SK-MEL-5 (cell line): Measurements from ENCODE around the gene KRT8. TPM values are rescaled to one million over a fixed set of nuclear protein-coding genes. Genes with fewer than 3 reads are reported as not detected.

Experiments used
- DNase-seq: peaks from one replicate; pipeline ENCODE4 v3.0.0-alpha.2; 2016; ENCODE audit warnings: low read depth, low spot score
- in situ Hi-C: cut with HindIII; loops from 2 replicates; pipeline ENCODE4 v1.10.0; 2016; ENCODE audit warnings: low sequenced_read_pairs, high pct_unique_total_duplicates, low pct_unique_long_range_greater_than_20kb
- total RNA-seq: library from RNA; depleted of rRNA; stranded (reverse); fragments of >200 nt; shearing (Covaris generic); gene quantifications from 2 replicates; pipeline ENCODE4 v1.2.3, GENCODE V29; 2014

KRT8 gene
- total RNA-seq, 1 experiment from 2014 or later, result not detected

DNA sequence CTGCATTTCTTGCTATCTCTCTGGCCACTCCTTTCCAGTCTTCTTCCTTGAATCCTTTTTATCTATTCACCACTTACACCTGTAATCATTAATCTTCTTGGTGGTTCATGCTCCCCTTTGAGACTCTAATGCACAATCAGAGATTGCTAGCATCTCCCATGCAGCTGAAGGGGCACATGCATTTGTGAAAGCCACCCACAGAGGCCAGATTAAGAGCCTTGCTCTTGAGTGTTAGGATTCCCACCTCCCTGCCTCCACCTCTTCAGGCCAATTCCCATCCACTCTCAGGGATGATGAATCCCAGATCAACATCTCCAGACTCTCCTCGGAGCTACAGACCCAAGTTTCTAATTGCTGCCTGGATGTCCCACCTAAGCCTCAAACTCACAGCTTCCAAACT, 24.7 kb upstream of the KRT8 start:
- DNase-seq, result no peak

DNA sequence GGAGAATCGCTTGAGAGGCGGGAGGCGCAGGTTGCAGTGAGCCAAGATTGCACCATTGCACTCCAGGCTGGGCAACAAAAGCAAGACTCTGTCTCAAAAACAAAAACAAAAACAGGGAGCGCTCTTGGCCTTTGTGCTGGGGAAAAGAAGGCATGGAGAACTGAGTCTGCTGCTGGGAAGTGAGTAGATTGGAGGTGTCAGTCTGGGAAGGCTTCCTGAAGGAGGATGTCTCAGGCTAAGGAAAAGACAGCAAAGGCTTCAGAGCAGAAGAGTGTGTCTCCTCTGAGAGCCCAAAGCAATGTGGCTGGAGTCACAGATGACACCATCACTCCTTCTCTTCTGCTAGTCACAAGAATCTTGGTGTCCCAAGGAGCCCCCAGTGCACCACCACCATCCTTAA, 23.1 kb upstream of the KRT8 start:
- in situ Hi-C loops, result no loop called here
- no peak for DNase-seq

More for the DNA sequence above, 24.7 kb upstream of the KRT8 start:
- in situ Hi-C loops, result no loop called here

DNA sequence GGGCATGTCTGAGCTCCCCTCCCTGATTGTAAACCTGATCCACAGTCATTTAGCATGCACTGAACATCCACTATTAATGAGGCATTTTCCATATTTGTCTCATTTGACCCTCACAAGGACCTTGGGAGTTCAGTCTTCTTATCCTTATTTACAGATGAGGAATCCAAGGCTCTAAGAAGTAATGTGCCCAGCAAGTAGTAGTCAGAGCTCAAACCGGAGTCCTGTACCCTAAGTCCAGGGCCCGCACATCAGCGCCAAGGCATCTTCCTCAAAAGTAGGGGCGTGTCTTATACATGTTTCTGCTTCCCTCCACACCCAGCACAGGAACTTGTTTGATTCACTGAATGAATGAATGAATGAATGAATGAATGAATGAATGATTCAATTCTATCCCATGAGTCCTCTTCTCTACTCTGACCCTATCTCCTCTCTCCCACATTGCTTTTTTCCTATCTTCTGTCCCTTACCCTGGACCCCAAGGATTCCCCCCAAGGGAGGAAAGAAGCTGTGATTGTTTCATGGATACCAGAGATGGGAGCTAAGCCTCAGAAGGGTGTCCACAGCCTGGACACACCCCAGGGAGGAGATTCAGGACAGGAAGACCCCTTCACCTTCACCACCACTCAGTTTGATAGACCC, 21.8 kb upstream of the KRT8 start:
- in situ Hi-C loops, result no loop called here
- no peak for DNase-seq

DNA sequence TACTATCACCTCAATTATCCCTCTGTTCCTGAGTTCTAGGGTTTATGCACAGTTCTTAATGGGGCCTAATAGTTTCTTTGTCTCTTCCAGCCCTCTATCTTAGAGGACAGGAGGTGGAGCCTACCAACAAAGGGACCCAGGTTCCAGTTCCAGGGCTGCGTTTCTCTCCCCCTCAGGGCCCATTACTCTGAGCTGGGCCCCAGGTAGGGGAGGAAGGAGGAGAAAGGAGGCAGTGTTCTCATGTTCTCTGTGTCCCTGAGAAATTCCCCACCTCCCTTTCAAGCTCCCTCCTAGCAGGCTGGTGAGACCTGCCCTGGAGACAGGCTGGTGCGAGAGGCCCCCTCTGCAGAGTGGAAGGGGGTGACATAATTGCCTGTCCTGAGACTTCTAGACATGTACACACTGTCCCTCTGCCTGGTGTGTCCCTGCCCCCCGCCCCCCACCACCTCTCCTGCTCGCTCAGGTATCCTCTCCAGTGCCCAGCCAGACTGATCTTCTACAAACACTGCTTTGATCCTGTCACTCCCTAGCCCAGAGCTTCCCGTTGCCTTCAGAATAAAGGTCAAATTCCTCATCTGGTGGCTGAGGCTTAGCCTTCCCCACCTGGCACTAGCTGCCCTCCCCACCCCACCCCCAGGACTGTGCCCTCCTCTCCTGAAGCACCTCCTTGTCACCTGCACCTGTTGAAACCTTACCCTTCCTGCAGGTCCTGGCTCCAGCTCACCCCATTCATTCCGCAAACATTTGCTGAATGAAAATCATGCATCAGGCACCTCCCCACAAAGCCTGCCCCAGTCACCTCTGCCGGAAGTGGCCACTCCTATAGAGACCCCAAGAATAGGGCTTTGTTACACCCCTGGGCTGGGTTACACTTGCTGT, 21.1 kb upstream of the KRT8 start:
- DNase-seq, result no peak
- in situ Hi-C loops, result no loop called here

DNA sequence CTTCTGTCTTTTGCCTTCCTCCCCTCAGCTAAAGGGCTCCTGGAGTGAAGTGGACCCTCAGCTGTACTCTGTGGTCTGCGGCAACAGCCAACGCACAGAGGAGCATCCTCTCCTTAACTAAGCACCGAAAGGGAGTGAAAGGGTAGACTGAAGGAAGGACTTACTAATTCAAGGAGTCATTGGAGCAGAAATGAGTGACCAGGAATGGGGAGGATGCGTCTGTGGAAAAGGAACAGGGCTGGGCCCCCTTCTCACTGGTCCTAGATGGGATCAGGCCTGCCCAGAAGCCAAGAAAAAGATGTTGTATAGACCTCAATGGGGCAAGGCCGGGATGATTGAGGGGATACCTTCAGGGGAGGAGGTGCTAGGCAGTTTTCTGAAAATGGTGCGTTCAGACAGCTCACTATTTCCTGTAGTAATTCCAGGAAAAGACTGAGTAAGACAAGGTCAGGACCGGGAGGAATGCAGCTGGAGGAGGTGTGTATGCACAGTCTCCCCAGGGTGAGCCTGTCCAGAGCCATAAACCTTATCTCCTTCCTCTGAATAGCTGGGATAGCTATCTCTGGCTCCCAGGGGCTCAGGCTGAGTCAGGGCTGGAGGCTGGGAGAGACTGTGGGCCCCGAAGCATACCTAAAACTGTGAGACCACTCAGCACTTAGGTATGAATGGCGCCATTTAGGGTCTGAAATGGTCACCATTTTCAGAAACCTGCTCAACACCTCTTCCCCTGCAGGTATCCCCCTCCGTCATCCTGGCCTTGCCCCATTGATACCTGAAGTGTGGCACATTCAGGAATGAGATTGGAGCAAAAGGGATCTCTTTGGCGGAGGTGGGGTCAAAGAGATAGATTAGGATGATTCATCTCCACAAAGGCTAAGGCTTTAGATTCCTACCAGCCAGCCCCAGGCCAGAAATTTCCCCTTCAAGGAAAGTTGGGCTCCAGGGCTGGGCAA, 20.2 kb upstream of the KRT8 start:
- no peak for DNase-seq
- in situ Hi-C loops, result no loop called here

DNA sequence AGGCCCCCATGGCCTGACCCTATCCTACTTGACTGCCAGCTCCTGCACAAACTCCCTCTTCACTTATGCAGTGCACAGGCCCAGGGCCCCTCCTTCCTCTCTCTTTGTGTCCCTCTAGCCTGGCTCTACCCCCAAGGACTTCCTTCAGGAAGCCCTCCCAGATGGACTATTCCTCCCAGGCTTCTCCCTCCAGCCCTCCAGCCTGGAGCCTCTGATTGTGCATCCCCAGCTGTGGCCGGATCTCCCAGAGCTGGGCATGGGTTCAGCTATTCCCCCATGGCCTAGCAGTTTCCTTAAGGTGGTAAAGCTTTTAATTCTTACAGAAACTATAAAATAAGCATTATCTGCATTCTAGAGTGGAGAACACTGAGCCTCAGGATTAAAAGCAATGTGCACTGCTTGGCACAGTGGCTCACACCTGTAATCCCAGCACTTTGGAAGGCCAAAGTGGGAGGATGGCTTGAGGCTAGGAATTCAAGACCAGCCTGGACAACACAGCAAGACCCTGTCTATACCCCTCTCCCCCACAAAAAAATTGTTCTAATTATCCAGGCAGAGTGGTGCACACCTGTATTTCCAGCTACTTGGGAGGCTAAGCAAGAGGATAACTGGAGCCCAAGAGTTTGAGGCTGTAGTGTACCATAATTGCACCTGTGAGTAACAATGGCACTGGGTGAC, 16.8 kb upstream of the KRT8 start:
- in situ Hi-C loops, result no loop called here

DNA sequence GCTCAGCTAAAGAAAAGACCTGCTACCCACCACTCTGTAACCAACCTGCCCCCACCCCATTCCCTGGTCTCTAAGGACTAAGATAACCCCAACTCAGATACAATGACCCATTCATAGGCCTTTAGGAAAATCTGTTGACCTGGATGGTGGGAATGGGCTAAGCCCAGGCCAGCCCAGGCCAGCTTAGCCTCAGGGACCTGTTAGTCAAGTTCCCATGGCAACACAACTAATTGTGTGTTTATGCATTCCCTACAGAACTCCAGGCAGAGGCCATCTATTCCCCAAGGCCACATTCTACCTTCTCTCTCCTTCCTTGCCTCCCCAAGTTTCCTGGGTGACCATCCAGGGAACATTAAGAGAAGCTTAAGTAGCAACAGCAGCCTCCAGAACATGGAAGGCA, 16.1 kb upstream of the KRT8 start:
- no peak for DNase-seq
- in situ Hi-C loops, result no loop called here

More for the DNA sequence above, 16.8 kb upstream of the KRT8 start:
- DNase-seq, result no peak

DNA sequence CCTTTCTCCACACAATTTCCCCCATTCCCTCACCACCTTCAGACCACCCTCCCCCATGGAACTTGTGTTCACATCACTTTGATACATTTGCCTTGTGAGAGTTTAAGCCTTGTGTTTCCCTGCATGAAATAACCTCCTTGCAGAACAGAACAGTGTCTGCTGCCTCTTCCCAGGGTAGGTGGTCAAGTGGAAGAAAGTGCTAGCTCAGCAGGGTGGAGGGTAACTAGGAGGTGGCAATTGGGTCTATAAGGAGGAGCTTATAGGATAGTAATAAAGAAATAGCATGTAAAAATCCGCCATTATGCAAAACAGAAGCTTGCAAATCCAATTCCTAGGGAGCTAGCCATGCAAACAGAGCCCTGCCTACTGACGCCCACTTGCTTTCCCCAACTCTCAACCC, 13.9 kb upstream of the KRT8 start:
- no peak for DNase-seq

DNA sequence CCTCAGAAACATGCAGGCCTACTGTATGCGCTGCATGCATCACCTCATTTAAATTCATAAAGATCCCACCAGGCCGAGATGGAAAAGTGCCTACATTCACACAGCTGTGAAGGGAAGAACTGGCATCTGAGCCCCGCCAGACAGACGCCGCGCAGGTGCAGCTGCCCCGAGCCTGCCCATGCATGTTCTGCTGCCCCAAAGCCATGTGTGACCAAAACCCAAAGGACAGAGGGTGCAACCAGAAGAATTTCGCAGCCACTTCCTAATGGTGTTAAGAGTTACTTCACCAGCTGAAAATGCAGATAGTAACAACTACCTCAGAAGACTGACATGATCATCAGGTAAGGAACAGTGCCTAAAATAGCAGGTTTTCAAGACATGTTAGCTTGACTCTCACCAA, 13.5 kb upstream of the KRT8 start:
- in situ Hi-C loops, result no loop called here
- DNase-seq, result no peak

More for the DNA sequence above, 13.9 kb upstream of the KRT8 start:
- in situ Hi-C loops, result no loop called here

DNA sequence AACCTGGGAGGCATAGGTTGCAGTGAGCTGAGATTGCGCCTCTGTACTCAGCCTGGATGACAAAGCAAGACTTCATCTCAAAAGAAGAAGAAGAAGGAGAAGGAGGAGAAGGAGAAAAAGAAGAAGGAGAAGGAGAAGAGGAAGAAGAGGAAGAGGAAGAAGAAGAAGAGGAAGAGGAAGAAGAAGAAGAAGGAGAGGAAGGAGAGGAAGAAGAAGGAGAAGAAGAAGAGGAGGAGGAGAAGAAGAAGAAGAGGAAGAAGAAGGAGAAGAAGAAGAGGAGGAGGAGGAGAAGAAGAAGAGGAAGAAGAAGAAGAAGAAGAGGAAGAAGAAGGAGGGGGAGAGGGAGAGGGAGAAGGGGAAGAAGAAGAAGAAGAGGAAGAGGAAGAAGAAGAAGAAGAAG, 12.9 kb upstream of the KRT8 start:
- in situ Hi-C loops, result no loop called here
- DNase-seq, result no peak

DNA sequence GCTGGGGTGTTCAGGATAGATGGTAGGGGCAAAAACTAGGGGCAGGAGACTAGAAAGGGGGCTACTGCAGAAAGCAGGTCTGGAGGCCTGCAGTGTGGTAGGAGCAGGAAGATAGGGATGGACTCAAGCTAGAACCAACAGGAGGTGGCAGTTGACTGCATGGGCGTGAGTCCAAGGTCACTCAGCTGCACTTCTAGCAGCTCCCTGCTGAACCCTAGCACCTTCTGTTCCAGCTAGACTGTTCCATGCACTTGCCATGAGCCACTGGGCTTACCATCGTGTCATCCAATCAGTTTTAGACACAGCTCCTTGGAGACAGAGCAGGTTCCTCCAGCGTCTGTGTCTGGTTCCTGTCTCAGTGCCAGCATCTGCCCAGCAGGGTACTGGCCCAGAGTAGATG, 11.3 kb upstream of the KRT8 start:
- DNase-seq, result no peak
- in situ Hi-C loops, result no loop called here

DNA sequence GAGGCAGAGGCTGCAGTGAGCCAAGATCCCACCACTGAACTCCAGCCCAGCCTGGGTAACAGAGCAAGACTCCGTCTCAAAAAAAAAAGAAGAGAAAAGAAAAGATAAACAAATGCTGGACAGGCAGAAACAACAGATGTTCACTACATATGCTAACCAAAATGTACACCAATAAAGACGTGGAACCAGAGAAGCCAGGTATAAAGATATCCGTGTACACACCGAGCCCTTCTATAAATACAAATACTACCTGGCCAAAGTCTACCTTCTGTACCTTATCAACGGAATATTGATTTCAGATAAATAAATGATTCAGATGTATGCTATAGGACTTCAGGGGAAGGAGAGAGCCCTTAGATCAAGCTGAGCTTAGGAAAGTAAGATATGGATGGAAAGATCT, 10.8 kb upstream of the KRT8 start:
- DNase-seq, result no peak
- in situ Hi-C loops, result no loop called here

DNA sequence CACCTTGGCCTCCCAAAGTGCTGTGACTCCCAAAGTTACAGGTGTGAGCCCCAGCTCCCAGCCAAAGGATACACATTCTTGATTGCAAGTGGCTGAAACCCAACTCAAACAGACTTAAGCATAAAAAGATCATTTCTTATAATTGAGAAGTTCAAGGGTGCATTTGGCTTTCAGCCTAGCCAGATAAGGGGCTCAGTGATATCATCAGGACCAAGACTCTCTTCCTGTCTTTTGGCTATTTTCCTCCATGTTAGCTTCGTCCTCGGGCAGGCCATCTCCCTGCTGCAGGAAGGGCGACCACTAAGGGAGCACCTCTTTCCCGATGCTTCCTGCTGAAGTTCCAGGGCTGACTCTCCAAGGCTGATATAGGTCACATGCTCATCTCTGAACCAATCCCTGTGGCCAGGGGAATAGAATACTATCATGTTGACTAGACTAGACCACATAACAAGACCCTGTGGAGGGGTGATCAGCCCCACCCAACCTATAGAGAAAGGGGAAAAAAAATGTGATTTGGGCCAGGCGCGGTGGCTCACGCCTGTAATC, 9.8 kb upstream of the KRT8 start:
- DNase-seq, result no peak
- in situ Hi-C loops, result no loop called here

DNA sequence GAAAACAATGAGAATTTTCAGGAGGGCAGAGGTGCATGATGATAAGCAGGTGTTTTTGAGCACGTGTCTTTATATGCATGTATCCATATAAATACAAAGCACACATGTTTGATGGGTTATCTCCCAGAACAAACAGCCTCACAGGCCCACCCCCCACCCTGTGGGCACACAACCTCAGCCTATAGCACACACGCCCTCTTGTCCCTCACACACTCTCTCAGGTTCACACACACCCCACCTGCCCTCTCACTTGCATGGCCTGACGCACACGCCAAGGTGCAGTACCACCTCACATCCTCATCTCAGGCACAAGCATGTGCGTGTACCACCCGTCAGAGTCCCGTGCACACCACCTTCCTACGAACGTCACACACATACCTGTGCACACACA, 8.6 kb upstream of the KRT8 start:
- in situ Hi-C loops, result no loop called here
- no peak for DNase-seq

DNA sequence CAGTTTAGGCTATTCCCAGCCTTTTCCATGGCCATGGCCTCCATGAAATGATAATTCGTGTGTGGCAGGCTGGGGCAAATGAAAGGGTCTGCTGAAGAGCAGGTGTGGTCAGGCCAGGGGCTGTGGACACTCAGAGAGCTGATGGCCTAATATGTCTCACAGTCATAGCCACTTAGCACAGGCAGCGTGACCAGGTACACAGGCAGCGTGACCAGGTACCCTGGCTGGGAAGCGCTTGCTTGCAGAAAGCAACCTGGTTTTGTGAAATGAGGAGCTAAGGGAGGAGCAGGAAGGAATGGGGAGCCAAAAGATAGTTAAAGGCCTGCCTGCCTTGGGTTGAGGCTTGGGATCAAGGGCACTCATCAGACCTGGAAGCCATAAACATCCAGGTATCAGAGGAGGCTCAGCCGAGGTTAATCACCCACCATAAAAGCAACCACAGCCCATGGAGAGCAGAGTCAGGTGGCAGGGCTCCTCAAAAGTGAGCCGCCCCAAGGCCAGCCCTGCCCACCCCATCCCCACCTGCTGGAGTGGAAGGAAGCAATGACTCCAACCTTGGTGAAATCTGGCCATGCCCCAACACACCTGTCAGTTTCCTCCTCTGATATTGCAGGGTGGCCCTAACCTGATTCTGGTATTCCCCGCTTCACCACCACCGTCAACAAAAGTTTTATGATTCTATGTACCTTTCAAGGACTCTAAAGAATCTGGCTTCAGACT, 8.0 kb upstream of the KRT8 start:
- in situ Hi-C loops, result no loop called here
- DNase-seq, result no peak

DNA sequence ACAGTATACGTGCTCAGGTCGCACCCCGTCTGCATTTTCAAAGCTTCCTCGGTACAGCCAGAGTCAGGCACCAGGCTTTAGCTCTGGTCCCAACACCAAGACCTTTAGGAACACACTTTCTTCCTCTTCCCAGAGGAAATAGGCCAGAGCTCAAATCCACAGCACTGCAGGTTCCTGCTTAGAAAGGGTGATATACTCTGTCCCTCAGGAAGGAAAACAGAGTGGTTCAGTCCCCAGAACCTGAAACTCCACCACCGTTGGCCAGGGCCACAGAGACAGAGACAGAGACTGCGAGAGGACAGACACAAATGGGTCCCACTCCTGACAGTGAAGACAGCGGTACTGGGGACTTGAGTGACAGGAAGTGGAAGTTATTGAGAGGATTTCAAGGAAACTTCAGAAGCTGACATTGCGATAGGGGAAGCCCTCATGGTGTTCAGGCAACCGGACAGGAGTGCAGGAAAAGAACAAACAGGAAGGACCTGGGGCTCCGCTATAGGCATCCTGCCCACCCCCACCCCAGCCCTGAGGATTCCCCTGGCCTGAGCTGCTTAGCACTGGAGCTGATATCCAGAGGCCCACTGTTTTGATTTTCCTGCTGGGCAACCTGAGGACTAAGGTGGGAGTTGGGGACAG, 5.5 kb upstream of the KRT8 start:
- in situ Hi-C loops, result no loop called here
- no peak for DNase-seq
